Transverse colon (tissue), 4 donors: ENCODE data around the gene HARBI1. TPM values are rescaled to one million over a fixed set of nuclear protein-coding genes. Genes with fewer than 3 reads are reported as not detected.

Experiments used
- DNase-seq: peaks from one replicate; pipeline ENCODE4 v3.0.0-alpha.2; 2019
- H3K27ac ChIP-seq, 4 donors: fragments of 200-600 bp; sonication (generic); 2 replicates each; pipeline ENCODE4 v1.5.1; 2016 to 2018; ENCODE audit warnings: inconsistent platforms in 4 of 4
- H3K27me3 ChIP-seq: fragments of 200-600 bp; sonication (generic); 2 replicates; pipeline ENCODE4 v1.5.1; 2017; ENCODE audit warnings: inconsistent platforms
- H3K36me3 ChIP-seq, 4 donors: fragments of 200-600 bp; sonication (generic); 2 replicates each; pipeline ENCODE4 v1.5.1; 2017 to 2019; ENCODE audit warnings: inconsistent platforms in 4 of 4
- H3K4me1 ChIP-seq, 4 donors: fragments of 200-600 bp; sonication (generic); 2 replicates each; pipeline ENCODE4 v1.5.1; 2017 to 2020; ENCODE audit warnings: inconsistent platforms in 4 of 4
- H3K4me3 ChIP-seq, 4 donors: fragments of 200-600 bp; sonication (generic); 1 replicate in 1 of 4; 2 replicates in 3 of 4; pipeline versions ENCODE4 v1.5.1 to v1.6.1; 2017 to 2019; ENCODE audit warnings: inconsistent platforms in 4 of 4
- H3K9me3 ChIP-seq, 2 donors: fragments of 200-600 bp; sonication (generic); 2 replicates each; pipeline ENCODE4 v1.5.1; 2017 to 2019; ENCODE audit warnings: inconsistent platforms in 2 of 2
- CTCF ChIP-seq, 5 experiments: fragments of 200-600 bp in 3 of 5; fragments of 450-650 bp in 2 of 5; sonication (generic) in 3 of 5; IDR thresholded peaks; 1 replicate in 2 of 5; 2 replicates in 3 of 5; pipeline ENCODE4 v1.5.1; 2016 to 2017; ENCODE audit warnings: antibody characterized with exemption in 5 of 5, inconsistent platforms in 3 of 5, mild to moderate bottlenecking in 2 of 5, moderate library complexity in 1 of 5
- EP300 ChIP-seq: sonication (generic); formaldehyde crosslinking; IDR thresholded peaks from one replicate; pipeline ENCODE4 v1.6.1; 2017; ENCODE audit warnings: antibody characterized with exemption, low read depth
- POLR2A ChIP-seq: fragments of 450-650 bp; IDR thresholded peaks from one replicate; pipeline ENCODE4 v1.6.1; 2016; ENCODE audit warnings: antibody characterized with exemption, mild to moderate bottlenecking, moderate library complexity
- POLR2AphosphoS5 ChIP-seq, 3 donors: sonication (generic); formaldehyde crosslinking; IDR thresholded peaks; one replicate each; pipeline ENCODE4 v1.6.1; 2016; ENCODE audit warnings: antibody characterized with exemption in 3 of 3
- WGBS, 2 donors: methylation state at CpG; one replicate each; pipeline ENCODE4 v1.1.5; 2018; ENCODE audit warnings: low coverage in 1 of 2; 5-methylcytosine and 5-hydroxymethylcytosine counted together
- in situ Hi-C, 4 donors: fragments of 200-750 bp; cut with MboI; loops; one replicate each; pipeline versions ENCODE4 v1.15.0 to v1.15.1; 2017; ENCODE audit warnings: low sequenced_read_pairs in 3 of 4, low pct_ligation_motif_present in 1 of 4, low pct_unique_long_range_greater_than_20kb in 1 of 4
- intact Hi-C: fragments of 100-400 bp; cut with DNase I; formaldehyde crosslinking; loops from one replicate; pipeline ENCODE4 v1.15.1; 2023; ENCODE audit warnings: low total_unique reads
- total RNA-seq, 4 donors: library from RNA; depleted of rRNA; stranded (reverse); fragments of >200 nt; gene quantifications; one replicate each; pipeline ENCODE4 v1.1.0, GENCODE V29; 2016

Gene HARBI1
- total RNA-seq, 4 donors from 2014 or later = 3.1 to 4.8 (median 3.4) TPM; not detected in 1

GRCh38 chr11:46582588-46582987 lies 34.4 kb downstream of the HARBI1 start:
- Histone ChIP-seq H3K27me3 (no peaks in the 10 kb centered on the region), H3K9me3 (no peaks in the 10 kb centered on the region), H3K4me3 (no peak overlapping the region), H3K4me1 (peaks cover 0 to 17% (median 6%) of the 10 kb centered on the region in 4 donors), H3K27ac (no peak overlapping the region), H3K36me3 (no peaks in the 10 kb centered on the region)
- no peak for DNase-seq
- 64 to 74% methylated on average over 3 to 5 of the region's 5 CpGs for WGBS, 2 donors
- TF ChIP-seq EP300 (no peak), POLR2AphosphoS5 (IDR thresholded peaks at IDR 0.05) (no peak), CTCF (IDR thresholded peaks at IDR 0.05) (no peak), POLR2A (no peak)
- in situ Hi-C loops (no loop called here), intact Hi-C loops (no loop called here)

DNA sequence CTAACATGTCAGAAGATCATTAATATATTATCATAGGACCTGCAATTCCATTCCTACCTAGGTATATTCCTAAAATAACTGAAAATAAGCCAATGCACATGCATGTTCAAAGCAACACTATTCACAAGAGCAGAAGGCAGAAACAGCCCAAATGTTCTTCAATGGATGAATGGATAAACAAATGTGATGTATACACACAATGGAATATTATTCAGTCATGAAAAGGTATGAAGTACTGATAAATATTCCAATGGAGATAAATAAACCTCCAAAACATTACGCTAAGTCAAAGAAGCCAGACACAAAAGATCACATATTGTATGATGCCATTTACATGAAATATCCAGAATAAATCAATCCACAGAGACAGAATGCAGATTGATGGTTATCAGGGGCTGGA lies 40.0 kb downstream of the HARBI1 start:
- intact Hi-C loops = no loop called here
- in situ Hi-C loops = no loop called here
- DNase-seq = no peak
- no peak overlapping the region for H3K27ac ChIP-seq
- no peaks in the 10 kb centered on the region for H3K9me3 ChIP-seq
- H3K36me3 ChIP-seq = no peaks in the 10 kb centered on the region
- no peak overlapping the region for H3K4me3 ChIP-seq
- WGBS, 2 donors = 86 to 98% methylated on average over 1 of the region's 1 CpG
- peaks cover 0 to 9% (median 2%) of the 10 kb centered on the region in 4 donors for H3K4me1 ChIP-seq
- H3K27me3 ChIP-seq = no peaks in the 10 kb centered on the region
- no peak for TF ChIP-seq CTCF (IDR thresholded peaks at IDR 0.05)
- no peak for TF ChIP-seq POLR2AphosphoS5 (IDR thresholded peaks at IDR 0.05)
- no peak for TF ChIP-seq POLR2A
- TF ChIP-seq EP300 = no peak

DNA sequence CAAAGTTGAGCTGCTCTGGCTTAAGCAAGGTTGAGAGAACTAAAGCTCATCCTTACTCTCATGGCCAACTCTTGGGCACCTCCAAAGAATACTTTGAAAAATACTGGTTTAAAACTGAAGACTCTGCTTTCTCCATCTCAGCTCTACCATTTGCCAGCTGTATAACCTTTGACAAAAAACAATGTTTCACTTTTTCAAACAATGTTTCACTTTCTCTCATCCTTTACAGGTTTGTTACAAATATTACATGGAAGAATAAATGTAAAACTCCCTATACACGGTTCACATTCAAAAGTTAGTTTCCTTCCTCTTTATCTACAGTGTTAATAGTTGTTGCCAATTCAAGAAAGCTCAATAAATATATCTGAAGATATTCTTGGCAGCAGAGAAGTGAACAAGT lies 42.4 kb downstream of the HARBI1 start:
- H3K4me1 ChIP-seq = peaks cover 0 to 5% (median 1%) of the 10 kb centered on the region in 4 donors
- intact Hi-C loops = no loop called here

DNA sequence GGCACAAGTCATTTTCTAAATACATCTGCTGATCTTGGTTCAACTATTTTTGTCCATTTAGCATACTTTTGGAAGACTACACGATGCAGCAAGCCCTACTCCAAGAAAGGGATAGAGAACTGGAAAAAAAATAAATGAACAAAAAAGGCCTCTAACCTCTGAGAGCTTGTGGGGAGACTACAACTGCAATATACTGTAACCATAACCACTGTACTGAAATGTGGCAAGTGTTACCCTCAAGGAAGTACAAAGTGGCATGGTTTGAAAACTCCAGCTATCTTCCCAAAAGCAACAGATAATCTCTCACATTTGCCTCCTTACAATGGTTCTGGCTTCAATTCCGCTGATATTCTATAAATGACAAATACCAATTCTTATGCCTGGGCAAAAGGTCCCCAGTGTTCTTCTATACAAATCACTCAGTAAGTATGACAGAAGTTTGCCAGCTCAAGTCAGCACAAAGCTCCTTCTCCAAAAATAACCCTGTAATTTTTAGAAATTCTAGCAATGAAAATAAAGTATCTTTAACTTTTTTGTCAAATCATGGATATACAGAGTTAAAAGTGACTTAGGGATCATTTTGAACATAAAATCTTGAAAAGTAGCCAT lies 46.1 kb downstream of the HARBI1 start:
- Histone ChIP-seq H3K27me3 (no peaks in the 10 kb centered on the region), H3K9me3 (no peaks in the 10 kb centered on the region), H3K4me1 (peaks cover 0 to 2% (median 0%) of the 10 kb centered on the region in 4 donors), H3K36me3 (no peaks in the 10 kb centered on the region), H3K4me3 (no peak overlapping the region), H3K27ac (no peak overlapping the region)
- 71 to 72% methylated on average over 1 to 2 of the region's 2 CpGs for WGBS, 2 donors
- in situ Hi-C loops = no loop called here
- DNase-seq = no peak
- intact Hi-C loops = no loop called here
- TF ChIP-seq CTCF (IDR thresholded peaks at IDR 0.05) = no peak
- TF ChIP-seq POLR2AphosphoS5 (IDR thresholded peaks at IDR 0.05) = no peak
- no peak for TF ChIP-seq POLR2A
- no peak for TF ChIP-seq EP300

More for the DNA sequence above, 42.4 kb downstream of the HARBI1 start:
- Histone ChIP-seq H3K36me3 (no peaks in the 10 kb centered on the region), H3K4me3 (no peak overlapping the region), H3K27me3 (no peaks in the 10 kb centered on the region), H3K27ac (no peak overlapping the region), H3K9me3 (no peaks in the 10 kb centered on the region)
- TF ChIP-seq POLR2AphosphoS5 (IDR thresholded peaks at IDR 0.05) (no peak), POLR2A (no peak), CTCF (IDR thresholded peaks at IDR 0.05) (no peak), EP300 (no peak)
- in situ Hi-C loops = no loop called here
- 19 to 36% methylated on average over 1 of the region's 1 CpG for WGBS, 2 donors
- DNase-seq = no peak
